Ovary (tissue), 9 donors: ENCODE measurements around the gene GPR25. TPM values are rescaled to one million over a fixed set of nuclear protein-coding genes. Genes with fewer than 3 reads are reported as not detected.

Source experiments
- DNase-seq, 5 donors: peaks; one replicate each; pipeline ENCODE4 v3.0.0-alpha.2; 2019 to 2020
- H3K27ac ChIP-seq, 2 donors: fragments of 200-600 bp; one replicate each; pipeline versions ENCODE4 v1.5.1 to v1.8.0; 2019 to 2022
- H3K27me3 ChIP-seq: fragments of 200-600 bp; one replicate; pipeline ENCODE4 v1.8.0; 2022
- H3K36me3 ChIP-seq: fragments of 200-600 bp; sonication (generic); one replicate; pipeline ENCODE4 v1.5.1; 2019
- H3K4me1 ChIP-seq: one replicate; pipeline ENCODE4 v1.8.1; 2013; ENCODE audit warnings: mild to moderate bottlenecking, moderate library complexity; ENCODE audit not compliant: insufficient read depth
- H3K4me3 ChIP-seq: fragments of 200-600 bp; sonication (generic); one replicate; pipeline ENCODE4 v1.5.1; 2017
- H3K9me3 ChIP-seq, 2 donors: fragments of 200-600 bp in 1 of 2; sonication (generic) in 1 of 2; one replicate each; pipeline versions ENCODE4 v1.5.1 to v1.8.1; 2013 to 2019; ENCODE audit warnings: mild to moderate bottlenecking in 1 of 2, moderate library complexity in 1 of 2
- EP300 ChIP-seq: sonication (generic); formaldehyde crosslinking; IDR thresholded peaks from one replicate; pipeline ENCODE4 v1.6.1; 2017; ENCODE audit warnings: antibody characterized with exemption
- POLR2A ChIP-seq: fragments of 450-650 bp; IDR thresholded peaks from one replicate; pipeline ENCODE4 v1.6.1; 2017; ENCODE audit warnings: antibody characterized with exemption, mild to moderate bottlenecking, moderate library complexity
- WGBS, 3 donors: extraction: QIAGEN DNeasy Blood & Tissue Kit in 1 of 3; methylation state at CpG; one replicate each; pipeline versions ENCODE4 v1.1.5 to v1.1.7; 2013 to 2017; 5-methylcytosine and 5-hydroxymethylcytosine counted together
- intact Hi-C, 4 donors: fragments of 100-400 bp; cut with DNase I; formaldehyde crosslinking; loops; one replicate each; pipeline versions ENCODE4 v1.11.0 to v1.15.1; 2022 to 2023
- polyA plus RNA-seq, 2 donors: library from polyadenylated mRNA; stranded (reverse); fragments of 200-250 nt in 1 of 2; fragments of 350-450 nt in 1 of 2; fragmentation: Illumina TruSeq in 1 of 2; extraction: RNeasy Lipid Tissue Mini Kit (QIAGEN cat#74804) in 1 of 2; gene quantifications; one replicate each; pipeline ENCODE4 v1.2.3, GENCODE V29; 2013 to 2014
- total RNA-seq, 7 donors: library from RNA; depleted of rRNA in 2 of 7; stranded (reverse); fragments of >200 nt in 2 of 7; fragmentation: NEBNext Ultra II Directional in 3 of 7; extraction: Animal tissue kit (Norgen Biotek cat#: 25700) in 3 of 7; gene quantifications; one replicate each; pipeline versions ENCODE4 v1.1.0 to v1.2.4, GENCODE V29; 2016 to 2023
- TF ChIP-seq, protein P1 (sequence below), 3 donors: fragments of 450-650 bp in 2 of 3; fragments of 200-600 bp in 1 of 3; IDR thresholded peaks; one replicate each; pipeline versions ENCODE4 v1.5.1 to v1.8.0; 2016 to 2022; ENCODE audit warnings: antibody characterized with exemption in 3 of 3, mild to moderate bottlenecking in 1 of 3
- donor health status: DM: no; HTN: no; CAD: no; lungs with moderate emphysema.
- donor health status: DM: no; HTN: no; CAD: no.
- donor health status: Bipolar disorder and iron deficiency.
- donor health status: DM: yes; HTN: yes; CAD: no.
- donor health status: DM: no; HTN: no; CAD: no.
- donor health status: DM: yes; HTN: yes; CAD: no.

The GPR25 gene
- total and polyA plus RNA-seq, 9 donors, result 0.06 TPM; not detected in 8

DNA sequence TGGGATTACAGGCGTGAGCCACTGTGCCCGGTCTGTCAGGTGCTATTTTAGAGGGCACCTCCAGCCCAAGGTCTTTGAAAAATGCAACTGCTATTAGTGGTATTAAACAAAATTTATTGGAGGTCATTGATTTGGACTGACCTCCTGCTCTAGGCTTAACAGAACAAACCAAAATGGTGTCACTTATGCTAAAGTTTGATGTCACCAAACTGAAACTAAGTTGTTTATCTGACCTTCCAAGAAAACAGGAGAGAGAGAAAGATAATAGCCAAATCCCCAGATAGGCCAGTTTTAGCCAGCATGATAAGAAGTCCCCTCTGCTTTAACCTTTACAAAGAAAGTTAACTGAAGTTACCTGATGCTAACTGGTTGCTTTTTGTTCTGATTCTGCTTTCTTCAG, 13.8 kb downstream of the GPR25 start:
- H3K4me3 ChIP-seq, result no peak overlapping the region
- WGBS, 3 donors, result 75 to 82% (median 79%) methylated on average over 2 of the region's 2 CpGs
- no peak for DNase-seq
- intact Hi-C loops, result no loop called here
- TF ChIP-seq, protein P1, sequence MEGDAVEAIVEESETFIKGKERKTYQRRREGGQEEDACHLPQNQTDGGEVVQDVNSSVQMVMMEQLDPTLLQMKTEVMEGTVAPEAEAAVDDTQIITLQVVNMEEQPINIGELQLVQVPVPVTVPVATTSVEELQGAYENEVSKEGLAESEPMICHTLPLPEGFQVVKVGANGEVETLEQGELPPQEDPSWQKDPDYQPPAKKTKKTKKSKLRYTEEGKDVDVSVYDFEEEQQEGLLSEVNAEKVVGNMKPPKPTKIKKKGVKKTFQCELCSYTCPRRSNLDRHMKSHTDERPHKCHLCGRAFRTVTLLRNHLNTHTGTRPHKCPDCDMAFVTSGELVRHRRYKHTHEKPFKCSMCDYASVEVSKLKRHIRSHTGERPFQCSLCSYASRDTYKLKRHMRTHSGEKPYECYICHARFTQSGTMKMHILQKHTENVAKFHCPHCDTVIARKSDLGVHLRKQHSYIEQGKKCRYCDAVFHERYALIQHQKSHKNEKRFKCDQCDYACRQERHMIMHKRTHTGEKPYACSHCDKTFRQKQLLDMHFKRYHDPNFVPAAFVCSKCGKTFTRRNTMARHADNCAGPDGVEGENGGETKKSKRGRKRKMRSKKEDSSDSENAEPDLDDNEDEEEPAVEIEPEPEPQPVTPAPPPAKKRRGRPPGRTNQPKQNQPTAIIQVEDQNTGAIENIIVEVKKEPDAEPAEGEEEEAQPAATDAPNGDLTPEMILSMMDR (IDR thresholded peaks at IDR 0.05), result no peak
- no peak for TF ChIP-seq EP300
- H3K36me3 ChIP-seq, result no peaks in the 10 kb centered on the region
- no peaks in the 10 kb centered on the region for H3K27me3 ChIP-seq
- no peaks in the 10 kb centered on the region for H3K4me1 ChIP-seq
- no peak overlapping the region for H3K27ac ChIP-seq
- no peaks in the 10 kb centered on the region for H3K9me3 ChIP-seq

DNA sequence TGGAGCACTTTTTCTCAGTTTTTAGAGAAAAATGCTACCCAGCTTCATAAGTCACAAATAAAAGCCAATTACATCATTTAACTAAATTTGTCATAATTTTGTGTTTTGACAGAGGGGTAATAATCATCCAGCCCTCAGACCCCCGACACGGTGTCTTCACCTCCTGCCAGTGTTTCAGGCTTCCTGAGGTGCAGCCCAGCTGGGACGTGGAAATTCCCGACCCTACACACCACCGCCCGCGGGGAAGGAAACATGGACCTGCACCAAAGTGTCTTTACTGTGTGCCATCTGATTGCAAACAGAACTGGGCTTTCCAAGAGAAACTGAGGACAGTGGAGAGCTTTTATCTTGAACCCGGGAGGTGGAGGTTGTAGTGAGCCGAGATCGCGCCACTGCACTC, 14.3 kb downstream of the GPR25 start:
- H3K4me1 ChIP-seq, result no peaks in the 10 kb centered on the region
- H3K27ac ChIP-seq, result no peak overlapping the region
- no peak overlapping the region for H3K4me3 ChIP-seq
- TF ChIP-seq, protein P1 (IDR thresholded peaks at IDR 0.05), result no peak
- TF ChIP-seq POLR2A, result no peak
- no peak for TF ChIP-seq EP300
- 67 to 82% (median 81%) methylated on average over 11 of the region's 11 CpGs for WGBS, 3 donors
- intact Hi-C loops, result no loop called here
- H3K27me3 ChIP-seq, result no peaks in the 10 kb centered on the region
- H3K9me3 ChIP-seq, result no peaks in the 10 kb centered on the region
- H3K36me3 ChIP-seq, result no peaks in the 10 kb centered on the region
- DNase-seq, result no peak

DNA sequence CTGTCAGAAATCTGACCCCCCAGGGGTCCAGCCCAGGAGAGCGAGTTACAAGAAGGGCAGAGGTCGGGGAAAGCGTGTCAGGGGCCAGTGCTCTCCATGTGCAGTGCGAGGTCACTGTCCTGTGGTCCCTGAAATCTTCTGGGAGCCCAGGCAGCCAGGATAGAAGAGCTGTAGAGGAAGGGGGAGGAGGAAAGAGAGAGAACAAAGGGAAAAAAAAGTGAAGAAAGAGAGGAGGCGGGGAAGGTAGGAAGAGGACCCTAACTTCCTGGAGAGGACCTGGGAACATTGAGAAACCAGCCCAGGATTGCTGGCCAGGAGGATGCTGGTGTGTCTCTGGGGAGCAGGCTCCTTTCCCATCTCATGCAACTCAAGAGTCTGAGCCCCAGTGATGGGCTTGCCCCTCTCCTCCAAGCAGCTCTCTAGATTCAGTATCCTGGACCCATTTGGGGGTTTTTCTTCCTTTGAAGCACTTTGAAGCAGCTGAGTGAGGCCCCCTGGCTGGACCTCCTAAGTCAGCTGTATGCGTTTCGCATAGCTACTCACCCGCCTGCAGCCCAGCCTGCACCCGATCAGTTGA, 15.1 kb downstream of the GPR25 start:
- TF ChIP-seq POLR2A (no peak), EP300 (no peak)
- TF ChIP-seq, protein P1 (IDR thresholded peaks at IDR 0.05), result no peak
- Histone ChIP-seq H3K27ac (no peak overlapping the region), H3K4me3 (no peak overlapping the region), H3K4me1 (no peaks in the 10 kb centered on the region), H3K9me3 (no peaks in the 10 kb centered on the region), H3K27me3 (no peaks in the 10 kb centered on the region), H3K36me3 (no peaks in the 10 kb centered on the region)
- DNase-seq, result no peak
- 74 to 81% (median 80%) methylated on average over 9 of the region's 9 CpGs for WGBS, 3 donors
- intact Hi-C loops, result no loop called here

DNA sequence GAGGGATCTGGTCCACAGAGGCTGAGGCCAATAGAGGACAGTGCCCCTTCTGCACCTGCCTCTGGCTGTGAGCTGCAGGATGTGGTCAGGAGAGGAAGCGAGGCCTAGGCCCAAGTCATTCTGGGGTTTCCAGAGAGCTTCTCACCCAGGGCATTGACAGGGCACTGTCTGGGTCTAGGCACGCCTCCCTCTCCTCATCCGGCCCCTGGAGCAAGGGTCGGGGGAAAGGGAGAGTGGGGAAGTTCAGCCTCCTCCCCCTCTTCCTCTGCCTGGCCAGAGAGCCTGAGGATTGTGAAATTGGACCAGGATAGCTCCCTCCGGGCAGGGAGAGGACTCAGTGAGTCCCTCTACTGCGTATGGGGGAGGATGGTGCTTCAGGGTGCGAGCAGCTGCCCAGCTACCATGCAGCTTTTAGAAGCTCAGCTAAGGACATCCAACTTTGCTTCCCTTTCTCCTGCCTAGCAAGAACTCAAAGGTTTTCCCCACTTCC, 15.6 kb downstream of the GPR25 start:
- no peak for DNase-seq
- intact Hi-C loops, result no loop called here
- Histone ChIP-seq H3K4me3 (no peak overlapping the region), H3K27me3 (no peaks in the 10 kb centered on the region), H3K4me1 (no peaks in the 10 kb centered on the region), H3K36me3 (no peaks in the 10 kb centered on the region), H3K9me3 (no peaks in the 10 kb centered on the region), H3K27ac (no peak overlapping the region)
- 59 to 74% (median 66%) methylated on average over 7 of the region's 7 CpGs for WGBS, 3 donors
- TF ChIP-seq EP300, result no peak
- TF ChIP-seq POLR2A, result no peak
- TF ChIP-seq, protein P1 (IDR thresholded peaks at IDR 0.05), result no peak
